Lung (tissue), 12 donors: ENCODE measurements around the gene LIMCH1. TPM values are rescaled to one million over a fixed set of nuclear protein-coding genes. Genes with fewer than 3 reads are reported as not detected.

ENCODE experiments used
- ATAC-seq: fragments of 200-7000 bp; cut with Tn5 transposase; one replicate; pipeline ENCODE4 v1.9.1; 2020; ENCODE audit warnings: moderate number of reproducible peaks; ENCODE audit not compliant: insufficient read depth, low FRiP score
- DNase-seq, 3 donors: peaks; one replicate each; pipeline ENCODE4 v3.0.0-alpha.2; 2013 to 2017
- H3K27ac ChIP-seq, 2 donors: one replicate each; pipeline ENCODE4 v1.5.1; 2013; ENCODE audit warnings: mild to moderate bottlenecking in 2 of 2, moderate library complexity in 2 of 2, control low read depth in 1 of 2, inconsistent platforms in 1 of 2, low read depth in 1 of 2, low read length in 1 of 2
- H3K27me3 ChIP-seq, 3 donors: one replicate each; pipeline ENCODE4 v1.5.1; 2013; ENCODE audit warnings: low read length in 2 of 3; ENCODE audit not compliant: control insufficient read depth in 3 of 3, insufficient read depth in 3 of 3
- H3K36me3 ChIP-seq, 4 donors: one replicate each; pipeline ENCODE4 v1.5.1; 2013; ENCODE audit warnings: low read length in 4 of 4, mild to moderate bottlenecking in 1 of 4, moderate library complexity in 1 of 4; ENCODE audit not compliant: control insufficient read depth in 4 of 4, insufficient read depth in 4 of 4
- H3K4me1 ChIP-seq, 5 donors: one replicate each; pipeline ENCODE4 v1.5.1; 2013; ENCODE audit warnings: low read length in 5 of 5, mild to moderate bottlenecking in 2 of 5, moderate library complexity in 1 of 5; ENCODE audit not compliant: control insufficient read depth in 5 of 5, insufficient read depth in 5 of 5
- H3K4me3 ChIP-seq: one replicate; pipeline ENCODE4 v1.5.1; 2013; ENCODE audit warnings: mild to moderate bottlenecking, control low read depth, moderate library complexity
- H3K9ac ChIP-seq, 2 donors: one replicate each; pipeline ENCODE4 v1.5.1; 2013; ENCODE audit warnings: low read length in 2 of 2, control low read depth in 1 of 2; ENCODE audit not compliant: insufficient read depth in 1 of 2
- H3K9me3 ChIP-seq, 4 donors: one replicate each; pipeline ENCODE4 v1.5.1; 2013; ENCODE audit warnings: low read length in 3 of 4, mild to moderate bottlenecking in 1 of 4, moderate library complexity in 1 of 4; ENCODE audit not compliant: control insufficient read depth in 4 of 4, insufficient read depth in 3 of 4
- CTCF ChIP-seq: IDR thresholded peaks from 2 replicates; pipeline ENCODE4 v1.5.1; 2012; ENCODE audit warnings: mild to moderate bottlenecking; ENCODE audit errors: control extremely low read depth, extremely low read depth
- WGBS, 2 donors: extraction: QIAGEN DNeasy Blood & Tissue Kit; methylation state at CpG; one replicate each; pipeline ENCODE4 v1.1.7; 2013; 5-methylcytosine and 5-hydroxymethylcytosine counted together
- polyA plus RNA-seq, 2 donors: library from polyadenylated mRNA; stranded (reverse); fragments of 200-250 nt; gene quantifications; one replicate each; pipeline ENCODE4 v1.2.1, GENCODE V29; 2013
- total RNA-seq, 2 donors: library from RNA; depleted of rRNA in 1 of 2; stranded (reverse); fragments of >200 nt in 1 of 2; gene quantifications; one replicate each; pipeline ENCODE4 v1.2.1, GENCODE V29; 2014 to 2021
- donor health status: control.
- donor health status: control.
- donor health status: Bipolar disorder and iron deficiency.
- donor health status: healthy.
- donor health status: DM: yes; HTN: yes; CAD: no.

Gene LIMCH1
- total and polyA plus RNA-seq, 4 donors: 43.4 to 299 (median 128) TPM

DNA sequence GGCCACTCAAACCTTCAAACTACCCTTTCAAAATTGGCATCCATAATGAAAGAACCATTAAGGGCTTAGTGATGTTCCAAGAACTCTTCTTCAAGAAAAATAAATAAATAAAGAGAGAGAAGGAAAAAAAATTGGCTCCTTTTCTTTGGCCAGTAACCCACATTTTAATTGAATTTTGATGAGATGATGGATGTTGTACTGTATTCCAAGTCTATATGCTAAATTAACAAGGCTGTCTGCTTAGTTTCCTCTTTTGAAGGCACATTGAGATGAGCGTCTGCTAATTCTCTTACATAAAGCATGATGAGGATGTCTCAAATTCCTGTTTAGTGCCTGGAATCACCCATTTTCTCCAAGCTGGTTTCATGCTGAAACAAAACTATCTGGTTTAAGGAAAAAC lies 177.2 kb downstream of the LIMCH1 start:
- DNase-seq (no peak), ATAC-seq (no peak)
- no peak for TF ChIP-seq CTCF
- Histone ChIP-seq H3K36me3 (no peaks in the 10 kb centered on the region), H3K9me3 (peaks cover 0 to 3% (median 0%) of the 10 kb centered on the region in 4 donors), H3K27ac (no peak overlapping the region), H3K4me3 (no peak overlapping the region), H3K9ac (no peak overlapping the region), H3K4me1 (no peaks in the 10 kb centered on the region), H3K27me3 (peaks cover 0 to 29% (median 6%) of the 10 kb centered on the region in 3 donors)
- WGBS, 2 donors: 77 to 84% methylated on average over 1 of the region's 1 CpG

GRCh38 chr4:41718907-41719306 lies 180.9 kb downstream of the LIMCH1 start:
- Histone ChIP-seq H3K27me3 (peaks cover 0 to 46% (median 9%) of the 10 kb centered on the region in 3 donors), H3K27ac (no peak overlapping the region), H3K4me1 (no peaks in the 10 kb centered on the region), H3K9me3 (peaks cover 0 to 3% (median 0%) of the 10 kb centered on the region in 4 donors), H3K36me3 (no peaks in the 10 kb centered on the region), H3K9ac (no peak overlapping the region), H3K4me3 (no peak overlapping the region)
- DNase-seq (no peak), ATAC-seq (no peak)
- no peak for TF ChIP-seq CTCF

DNA sequence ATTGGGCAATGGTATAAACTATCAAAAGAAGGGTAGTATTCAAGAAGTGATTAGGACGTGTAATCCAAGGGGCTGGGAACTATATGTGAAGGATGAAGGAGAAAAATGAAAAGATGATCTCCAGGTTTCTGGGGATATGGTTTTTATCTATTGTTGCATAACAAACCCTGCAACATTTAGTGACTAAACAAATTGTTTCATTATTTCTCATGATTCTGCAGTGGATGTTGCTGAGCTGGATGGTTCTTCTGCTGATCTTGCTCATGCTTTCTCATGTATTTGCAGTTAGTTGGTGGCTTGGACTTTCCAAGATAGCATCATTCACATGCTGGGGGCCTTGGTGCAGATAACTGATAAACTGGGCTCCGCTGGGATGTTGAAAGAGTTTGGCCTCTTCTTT lies 181.5 kb downstream of the LIMCH1 start:
- H3K4me1 ChIP-seq: no peaks in the 10 kb centered on the region
- peaks cover 0 to 46% (median 9%) of the 10 kb centered on the region in 3 donors for H3K27me3 ChIP-seq
- H3K4me3 ChIP-seq: no peak overlapping the region
- DNase-seq (no peak), ATAC-seq (no peak)
- peaks cover 0 to 3% (median 0%) of the 10 kb centered on the region in 4 donors for H3K9me3 ChIP-seq
- no peak overlapping the region for H3K9ac ChIP-seq
- 83 to 88% methylated on average over 2 of the region's 2 CpGs for WGBS, 2 donors
- TF ChIP-seq CTCF: no peak
- H3K36me3 ChIP-seq: no peaks in the 10 kb centered on the region
- H3K27ac ChIP-seq: no peak overlapping the region

DNA sequence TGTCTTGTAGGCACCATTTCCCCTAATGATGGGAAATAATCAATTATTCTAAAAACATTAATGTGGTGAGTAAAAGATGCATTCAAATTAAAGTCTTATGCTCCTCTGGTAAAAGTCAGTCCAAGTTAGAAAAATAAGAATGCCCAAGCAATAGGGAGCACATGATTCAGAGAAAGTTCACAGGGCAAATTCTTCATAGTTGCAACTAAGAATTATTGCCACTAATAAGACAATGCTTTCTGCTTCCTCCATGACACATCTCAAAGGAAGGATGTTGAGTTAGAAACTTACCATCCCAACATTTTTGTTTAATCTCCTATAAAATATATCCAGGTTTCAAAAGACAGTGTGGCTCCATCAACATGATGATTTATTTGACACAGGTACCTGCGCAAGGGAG lies 184.2 kb downstream of the LIMCH1 start:
- WGBS, 2 donors: 90 to 96% methylated on average over 1 of the region's 1 CpG
- no peak for DNase-seq
- no peak for TF ChIP-seq CTCF
- no peaks in the 10 kb centered on the region for H3K36me3 ChIP-seq
- H3K27ac ChIP-seq: no peak overlapping the region
- peaks cover 0 to 38% (median 9%) of the 10 kb centered on the region in 3 donors for H3K27me3 ChIP-seq
- H3K9ac ChIP-seq: no peak overlapping the region
- H3K9me3 ChIP-seq: peaks cover 0 to 7% (median 2%) of the 10 kb centered on the region in 4 donors
- ATAC-seq: no peak
- H3K4me3 ChIP-seq: no peak overlapping the region
- no peaks in the 10 kb centered on the region for H3K4me1 ChIP-seq
